NOMO-1 (cell line): ENCODE data around the gene PTPRF.

ENCODE experiments used
- DNase-seq, 2 experiments: peaks; one replicate each; lab custom pipeline; 2025; ENCODE audit not compliant: unreplicated experiment in 2 of 2; lab: John Stamatoyannopoulos, UW

PTPRF gene

DNA sequence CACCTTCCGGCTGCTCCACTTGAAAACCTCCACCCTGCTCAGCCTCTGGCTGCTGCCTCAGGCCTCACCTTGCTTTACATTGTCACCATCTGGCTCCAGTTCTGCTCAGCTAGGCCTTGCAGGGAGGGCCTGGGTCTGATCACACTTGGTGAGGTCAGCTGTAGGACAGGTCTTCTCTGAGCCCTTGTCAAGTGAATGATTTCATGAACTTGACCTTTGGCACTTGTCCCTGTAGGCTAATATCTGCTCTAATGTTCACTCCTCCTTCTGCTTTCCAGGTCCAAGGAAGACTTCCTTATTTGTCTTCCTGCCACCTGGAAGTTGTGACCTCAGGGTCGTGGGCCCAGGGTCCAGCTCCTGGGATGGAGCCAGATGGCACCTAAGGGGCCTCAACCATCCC, 41.4 kb downstream of the PTPRF start:
- DNase-seq, result no peak

DNA sequence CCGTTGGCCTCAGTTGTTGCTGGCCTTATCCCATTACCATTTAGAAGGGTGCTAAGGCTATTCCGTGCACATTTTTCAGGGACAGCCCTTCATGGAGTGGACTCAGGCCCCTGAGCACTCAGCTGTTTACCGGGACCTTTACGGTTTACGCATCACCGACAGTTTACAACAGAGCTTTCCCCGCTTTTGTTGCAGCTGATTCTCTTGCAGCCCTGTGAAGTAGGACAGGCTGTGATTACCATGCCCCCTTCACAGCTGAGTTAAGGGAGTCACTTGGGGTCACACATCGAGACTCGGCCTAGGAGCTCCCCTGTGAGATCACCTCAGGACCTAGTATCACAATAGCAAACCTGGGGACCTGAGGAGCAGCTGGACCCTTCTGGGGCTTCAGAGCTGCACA, 41.9 kb downstream of the PTPRF start:
- DNase-seq, result no peak

DNA sequence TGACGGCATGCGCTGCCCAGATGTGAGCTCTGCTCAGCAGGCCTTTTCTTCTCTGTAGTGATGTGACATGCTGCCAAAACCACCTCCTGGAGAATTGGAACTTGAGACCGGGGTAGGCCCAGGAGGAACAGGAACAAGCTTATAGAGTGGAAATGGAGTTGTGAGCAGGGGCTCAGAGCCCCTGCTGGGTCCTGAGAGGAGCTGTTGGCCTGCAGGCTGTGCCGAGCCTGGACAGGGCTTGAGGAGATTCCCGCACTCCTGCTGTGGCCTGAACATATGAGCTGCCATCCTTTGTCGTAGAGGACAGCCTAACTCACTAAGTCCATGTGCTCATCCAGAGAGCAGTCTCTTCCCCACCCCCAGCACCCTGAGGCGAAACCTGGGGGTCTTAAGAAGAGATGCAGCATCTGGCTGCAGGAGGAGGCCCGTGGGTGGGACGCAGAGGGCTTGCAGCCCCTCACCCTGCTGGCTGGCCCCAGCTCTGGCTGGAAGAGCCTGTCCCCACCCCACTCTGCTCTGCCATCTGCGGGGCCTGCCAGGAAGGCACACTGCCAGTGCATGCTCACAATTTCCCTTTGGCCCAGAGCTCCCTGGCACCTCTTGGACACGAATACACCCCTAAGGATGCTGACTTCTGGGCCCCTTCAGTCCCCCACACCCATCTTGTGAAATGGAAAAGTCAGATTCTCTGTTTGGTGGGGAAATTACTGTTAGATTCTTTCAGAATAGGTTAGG, 42.5 kb downstream of the PTPRF start:
- DNase-seq, result no peak

DNA sequence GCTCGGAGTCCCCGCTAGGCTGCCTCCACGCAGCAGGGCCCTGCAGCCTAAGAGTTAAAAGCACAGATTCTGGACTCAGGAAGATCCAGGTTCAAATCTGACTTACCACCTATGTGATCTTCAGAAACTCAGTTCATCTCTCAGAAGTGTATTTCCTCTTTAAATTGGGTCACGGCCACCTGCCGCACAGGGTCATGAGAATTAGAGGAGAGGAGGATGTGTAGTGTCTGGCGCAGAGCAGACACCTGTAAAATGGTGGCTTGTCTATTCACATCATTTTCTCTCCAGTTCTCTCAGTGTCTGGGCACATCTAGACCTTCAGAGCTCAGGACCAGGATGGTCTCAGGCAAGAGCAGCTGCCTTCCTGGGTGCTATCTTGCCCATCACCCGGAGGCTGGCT, 45.8 kb downstream of the PTPRF start:
- DNase-seq, result no peak

DNA sequence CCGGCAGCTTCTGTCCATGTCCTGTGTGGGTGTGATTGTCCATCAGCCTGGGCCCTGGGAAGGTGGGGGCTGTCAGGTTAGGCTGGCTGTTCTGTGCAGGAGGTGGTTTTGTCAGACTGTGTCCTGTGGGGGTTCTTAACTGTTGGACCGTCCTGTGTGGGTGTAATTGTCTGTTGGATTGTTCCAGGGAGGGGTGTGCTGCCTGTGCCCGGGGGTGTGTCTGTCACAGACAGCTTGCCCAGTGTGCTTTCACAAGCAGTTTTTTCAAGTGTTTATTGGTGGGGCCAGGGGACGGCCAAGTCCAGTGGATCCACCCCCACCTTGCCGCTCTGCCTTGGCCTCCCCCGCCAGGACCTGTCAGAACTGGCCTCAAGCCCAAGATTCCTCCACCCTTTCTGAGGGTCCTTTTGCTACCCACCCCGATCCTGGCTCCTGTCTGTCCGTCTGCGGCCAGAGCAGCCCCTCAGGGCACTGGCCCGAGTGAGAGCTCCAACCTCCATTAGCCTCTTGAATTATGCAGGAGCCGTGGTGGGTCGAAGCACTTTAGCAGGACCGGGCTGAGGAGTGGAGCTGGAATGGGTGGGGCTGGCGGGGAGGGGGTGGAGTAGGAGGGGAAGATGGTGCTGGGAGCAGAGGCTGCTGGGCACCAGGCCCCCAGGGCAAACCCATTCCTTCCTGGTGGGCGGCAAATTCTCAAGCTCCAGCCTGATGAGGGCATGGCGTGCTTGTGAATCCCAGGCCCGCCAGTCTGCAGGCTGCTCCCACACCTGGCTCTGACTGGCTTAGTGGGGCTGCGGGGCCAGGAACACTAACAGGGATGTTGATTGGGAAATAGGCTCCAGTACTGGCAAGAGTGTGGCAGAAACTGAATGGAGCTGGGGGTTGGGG, 47.2 kb downstream of the PTPRF start:
- DNase-seq, result no peak

DNA sequence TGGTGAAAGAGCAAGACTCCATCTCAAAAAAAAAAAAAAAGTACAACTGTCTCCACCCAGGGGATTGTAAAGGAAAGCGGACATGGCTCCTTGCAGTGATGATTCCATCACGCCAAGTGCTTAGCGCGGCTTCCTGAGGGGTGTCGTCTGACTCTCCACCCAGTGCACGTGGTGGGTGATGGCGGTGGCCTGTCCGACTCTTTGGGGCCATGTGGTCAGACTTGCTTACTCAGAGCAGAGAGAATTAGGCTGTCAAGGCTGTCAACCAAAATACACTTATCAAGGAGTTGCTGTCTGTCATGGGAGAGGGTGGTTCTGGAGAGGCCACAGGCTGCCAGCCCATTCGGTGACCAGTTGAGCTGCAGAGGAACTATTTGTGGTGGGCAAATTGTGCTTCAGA, 49.4 kb downstream of the PTPRF start:
- no peak for DNase-seq

DNA sequence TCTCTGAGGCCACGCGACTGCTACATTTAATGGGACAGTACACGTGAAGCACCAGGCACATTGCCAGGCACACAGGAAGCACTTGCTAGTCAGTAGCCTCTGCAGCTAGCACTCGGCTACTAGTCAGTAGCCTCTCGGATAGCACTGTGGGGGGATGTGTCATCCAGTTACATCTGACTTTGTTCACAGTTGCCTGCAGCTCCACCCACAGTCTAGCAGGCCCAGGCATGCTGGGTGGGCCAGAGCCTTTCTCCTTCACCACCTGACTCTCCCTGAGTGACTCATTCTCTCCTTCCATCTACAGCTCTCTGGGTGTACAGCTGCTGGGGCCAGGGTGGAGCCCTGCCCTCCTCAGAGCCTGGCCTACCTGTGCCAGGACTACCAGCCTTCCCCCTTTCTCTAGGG, 51.5 kb downstream of the PTPRF start:
- DNase-seq, result peak; percentile 39 to 42

DNA sequence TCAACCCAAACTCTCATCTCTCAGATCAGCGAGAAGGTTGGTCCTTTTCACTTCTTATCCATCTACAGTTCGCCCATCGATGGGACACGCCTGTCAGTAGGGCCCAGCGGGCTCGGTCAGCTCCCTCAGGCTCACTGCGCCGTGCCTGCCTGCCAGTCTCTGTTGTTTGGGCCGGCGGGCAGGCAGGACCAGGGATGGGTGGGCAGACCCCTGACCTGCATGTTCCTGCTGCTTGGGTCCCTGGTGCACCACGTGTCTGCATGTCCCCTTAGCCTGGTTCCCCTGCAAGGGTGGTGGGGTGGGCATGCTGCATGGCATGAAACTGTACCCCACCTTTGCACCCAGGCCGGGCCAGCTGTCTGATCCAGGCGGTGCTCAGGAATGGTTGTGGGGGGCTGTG, 52.4 kb downstream of the PTPRF start:
- DNase-seq, result no peak

DNA sequence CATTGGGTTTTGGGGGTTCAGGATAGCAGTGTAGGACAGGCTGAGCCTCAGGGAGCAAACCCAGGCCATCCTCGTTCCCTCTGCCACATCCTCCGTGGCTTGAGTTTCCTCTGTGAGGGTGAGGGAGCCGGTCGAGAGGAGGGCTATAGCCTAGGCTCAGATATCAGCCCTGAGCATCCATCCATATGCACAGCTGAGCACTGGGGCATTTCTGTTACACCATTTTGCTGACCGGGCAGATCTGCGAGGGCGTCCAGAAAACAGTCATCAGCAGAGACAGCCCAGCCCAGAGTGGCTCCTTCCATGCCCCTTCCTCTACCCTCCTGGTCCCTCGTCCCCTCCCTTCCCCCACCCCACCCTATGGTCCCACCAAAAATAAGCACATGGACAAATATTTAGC, 53.5 kb downstream of the PTPRF start:
- DNase-seq, result no peak

DNA sequence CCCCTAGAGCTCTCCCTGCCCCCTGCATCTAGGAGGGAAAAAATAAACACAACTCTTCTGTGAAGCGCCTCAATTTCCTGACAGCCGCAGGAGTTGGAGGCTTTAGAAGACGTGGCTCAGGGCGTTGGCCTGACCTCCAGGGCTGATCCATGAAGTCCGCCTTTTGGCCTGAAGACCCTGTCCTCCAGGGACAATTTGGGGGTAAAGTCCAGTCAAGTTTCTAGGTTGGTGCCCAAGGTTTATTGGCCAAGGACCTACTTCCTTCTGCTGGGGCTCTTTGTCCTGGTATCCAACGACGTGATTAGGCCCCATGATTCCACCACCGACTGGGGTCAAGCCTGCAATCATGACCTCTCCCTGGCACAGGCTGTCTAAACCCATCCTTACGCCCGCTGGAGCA, 54.9 kb downstream of the PTPRF start:
- no peak for DNase-seq

DNA sequence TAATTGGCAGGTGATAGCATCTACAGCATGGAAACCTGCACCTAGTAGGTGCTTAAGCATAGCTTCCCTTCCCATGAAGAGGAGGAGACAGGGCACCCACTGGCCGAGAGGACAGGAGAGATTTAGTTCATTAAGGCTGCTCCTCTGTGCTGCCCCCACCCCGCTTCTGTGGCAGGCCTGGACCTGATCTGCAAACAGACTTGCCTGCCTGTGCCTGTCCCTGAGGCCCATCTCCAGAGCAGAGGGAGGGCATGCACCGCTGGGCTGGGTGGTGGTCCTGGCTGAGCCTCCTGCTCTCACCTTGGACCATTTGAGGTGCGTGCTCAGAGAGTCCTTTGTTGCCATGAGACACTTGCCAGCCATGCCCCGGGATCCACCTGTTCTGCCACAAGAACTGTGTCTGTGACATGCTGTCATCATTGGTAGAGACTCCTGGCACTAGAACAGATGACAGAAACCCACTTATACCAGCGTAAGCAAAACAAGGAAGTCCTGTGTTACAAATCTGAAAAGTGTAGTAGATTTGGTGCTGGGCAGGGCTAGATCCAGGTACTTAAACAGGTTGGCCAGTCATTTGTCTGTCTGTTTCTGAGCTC, 55.6 kb downstream of the PTPRF start:
- DNase-seq, result no peak

DNA sequence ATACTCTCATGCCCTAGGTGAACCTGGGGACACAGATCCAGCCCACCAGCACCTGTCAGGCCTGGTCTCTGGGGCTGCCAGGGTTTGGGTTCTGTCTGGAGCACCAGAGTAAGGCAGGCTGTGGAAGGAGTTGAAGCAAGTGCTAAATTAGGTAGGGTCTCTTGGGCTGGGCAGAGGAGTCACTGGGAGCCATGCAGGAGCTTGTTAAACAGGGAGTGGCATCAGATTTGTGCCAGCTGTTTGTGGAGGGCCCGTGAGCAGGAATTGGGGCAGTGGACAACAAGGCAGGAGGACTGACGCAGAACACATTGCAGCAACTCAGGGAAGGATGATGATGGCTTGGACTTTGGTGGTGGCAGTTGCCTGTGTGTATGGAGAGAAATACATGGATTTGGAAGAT, 56.3 kb downstream of the PTPRF start:
- no peak for DNase-seq

DNA sequence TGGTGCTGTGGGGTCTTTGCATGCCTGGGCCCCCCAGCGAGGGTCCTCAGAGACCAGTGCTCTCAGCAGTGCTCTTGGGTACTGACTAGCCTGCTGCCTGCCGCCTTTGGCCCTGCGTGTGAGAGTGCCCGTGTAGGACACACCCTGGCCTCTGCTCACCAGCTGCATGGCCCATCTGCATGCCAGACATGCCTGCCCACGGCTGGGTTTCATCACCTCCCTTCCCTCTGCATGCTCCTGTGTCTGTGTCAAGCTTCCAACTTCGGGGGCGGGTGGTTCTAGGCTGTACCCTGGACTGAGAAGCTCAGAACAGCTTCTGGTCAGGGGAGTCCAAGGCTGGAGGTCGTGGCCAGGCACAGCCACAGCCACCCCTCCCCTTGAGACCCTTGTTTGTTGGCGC, 56.9 kb downstream of the PTPRF start:
- no peak for DNase-seq

DNA sequence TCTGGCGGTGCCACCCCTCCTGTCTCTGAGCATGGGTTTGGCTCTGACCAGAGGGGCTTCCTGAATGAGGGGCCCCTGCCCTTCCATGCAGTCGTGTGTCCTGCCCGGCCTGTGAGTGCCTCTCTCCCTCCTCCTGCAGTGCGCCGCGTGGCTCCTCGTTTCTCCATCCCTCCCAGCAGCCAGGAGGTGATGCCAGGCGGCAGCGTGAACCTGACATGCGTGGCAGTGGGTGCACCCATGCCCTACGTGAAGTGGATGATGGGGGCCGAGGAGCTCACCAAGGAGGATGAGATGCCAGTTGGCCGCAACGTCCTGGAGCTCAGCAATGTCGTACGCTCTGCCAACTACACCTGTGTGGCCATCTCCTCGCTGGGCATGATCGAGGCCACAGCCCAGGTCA, 57.9 kb downstream of the PTPRF start:
- no peak for DNase-seq

DNA sequence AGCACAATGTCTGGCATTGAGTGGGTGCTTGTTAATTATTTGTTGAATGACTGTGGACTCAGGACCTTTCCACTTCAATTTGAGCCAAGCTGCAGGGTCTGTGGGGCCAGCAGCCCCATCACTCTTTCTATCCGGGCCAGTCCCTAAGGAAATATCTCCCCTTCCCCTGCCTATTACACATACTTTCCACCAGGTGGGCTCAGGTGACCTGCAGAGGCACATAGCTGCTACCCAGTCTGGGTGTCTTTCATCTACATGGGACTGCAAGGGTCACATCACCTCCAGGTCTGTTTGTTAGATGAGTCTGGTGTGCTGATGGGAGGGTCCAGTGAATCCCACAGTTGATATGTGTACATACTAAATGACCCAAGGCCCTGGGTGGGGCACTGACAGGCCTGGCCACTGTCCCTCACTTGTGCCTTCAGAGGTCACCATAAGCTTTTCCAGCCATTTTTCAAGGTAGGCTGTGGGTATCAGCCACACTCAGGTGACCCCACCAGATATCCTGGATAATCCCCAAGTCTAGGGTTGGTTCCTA, 59.8 kb downstream of the PTPRF start:
- no peak for DNase-seq

DNA sequence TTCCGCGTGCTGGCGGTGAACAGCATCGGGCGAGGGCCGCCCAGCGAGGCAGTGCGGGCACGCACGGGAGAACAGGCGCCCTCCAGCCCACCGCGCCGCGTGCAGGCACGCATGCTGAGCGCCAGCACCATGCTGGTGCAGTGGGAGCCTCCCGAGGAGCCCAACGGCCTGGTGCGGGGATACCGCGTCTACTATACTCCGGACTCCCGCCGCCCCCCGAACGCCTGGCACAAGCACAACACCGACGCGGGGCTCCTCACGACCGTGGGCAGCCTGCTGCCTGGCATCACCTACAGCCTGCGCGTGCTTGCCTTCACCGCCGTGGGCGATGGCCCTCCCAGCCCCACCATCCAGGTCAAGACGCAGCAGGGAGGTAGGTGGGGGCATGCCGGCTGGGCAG, 60.5 kb downstream of the PTPRF start:
- DNase-seq, result no peak

DNA sequence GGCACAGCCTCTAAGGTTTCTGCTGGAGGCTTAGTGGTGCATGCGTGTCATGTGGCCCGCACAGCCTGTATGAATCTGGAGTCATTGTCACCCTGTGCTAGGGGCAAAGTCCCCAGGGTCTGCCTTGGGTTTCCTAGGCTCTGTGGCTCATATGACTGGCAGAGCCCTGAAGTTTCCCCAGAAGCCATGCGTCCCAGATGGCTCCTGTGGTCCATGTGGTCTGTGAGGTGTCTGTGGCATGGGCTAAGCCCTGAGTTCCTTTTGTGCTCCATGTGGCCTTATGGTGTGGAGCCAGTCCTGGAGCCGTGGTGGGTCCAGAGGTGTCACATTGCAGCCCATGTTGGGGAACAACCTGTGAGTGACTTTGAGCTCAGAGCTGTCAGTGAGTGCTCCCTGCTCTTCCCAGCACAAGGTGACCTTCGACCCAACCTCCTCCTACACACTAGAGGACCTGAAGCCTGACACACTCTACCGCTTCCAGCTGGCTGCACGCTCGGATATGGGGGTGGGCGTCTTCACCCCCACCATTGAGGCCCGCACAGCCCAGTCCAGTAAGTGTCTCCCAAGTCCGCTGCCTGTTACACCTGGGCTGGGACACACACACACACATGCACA, 61.5 kb downstream of the PTPRF start:
- DNase-seq, result no peak

DNA sequence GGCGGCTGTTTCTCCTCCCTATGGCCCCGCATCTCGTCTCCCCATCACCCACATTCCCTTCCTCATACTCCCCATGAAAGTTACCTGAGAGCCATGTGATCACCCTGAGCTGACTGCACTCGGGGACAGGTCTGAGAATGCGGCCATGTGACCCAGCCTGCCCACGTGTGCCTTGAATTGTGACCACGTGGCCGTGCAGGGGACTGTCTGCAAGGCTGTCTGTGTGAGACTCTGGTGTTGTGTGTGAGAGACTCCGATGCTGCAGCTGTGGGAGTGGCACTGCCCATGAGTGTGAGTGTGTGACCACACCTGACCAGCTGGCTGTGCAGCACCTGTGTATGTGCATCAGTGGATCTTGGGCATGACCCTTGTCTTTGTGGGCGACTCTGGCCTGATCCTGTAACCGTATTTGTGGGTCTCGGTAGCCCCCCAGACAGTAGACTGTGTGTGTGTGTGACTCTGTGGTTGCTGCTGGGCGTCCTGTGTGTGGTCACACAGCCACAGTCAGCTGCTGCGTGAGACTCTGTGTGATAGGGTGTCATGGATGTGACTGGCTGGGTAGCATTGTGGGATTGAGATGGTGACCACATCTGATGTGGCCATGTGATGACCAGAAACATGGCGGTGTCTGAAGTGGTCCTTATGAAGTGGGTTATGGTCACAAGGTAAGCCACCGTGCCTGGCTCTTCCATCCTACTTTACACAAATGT, 62.4 kb downstream of the PTPRF start:
- DNase-seq, result no peak

DNA sequence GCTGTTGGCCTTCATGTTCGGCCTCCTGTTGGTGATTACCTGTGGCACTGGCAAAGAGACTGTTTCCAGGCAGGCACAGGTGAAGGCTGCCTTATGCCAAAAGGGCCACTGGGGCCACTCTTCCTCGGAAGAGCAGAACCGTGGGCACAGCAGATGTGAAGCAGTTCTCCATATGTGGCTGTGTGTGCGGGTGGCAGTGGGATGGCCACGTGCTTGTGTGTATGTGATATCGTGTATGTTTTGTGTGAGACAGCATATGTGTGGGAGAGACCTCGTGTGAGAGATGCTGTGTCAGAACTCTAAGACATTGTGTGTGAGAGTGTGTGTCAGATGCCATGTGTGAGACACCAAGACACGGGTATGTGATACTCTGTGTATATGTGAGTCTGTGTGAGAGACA, 65.9 kb downstream of the PTPRF start:
- no peak for DNase-seq

DNA sequence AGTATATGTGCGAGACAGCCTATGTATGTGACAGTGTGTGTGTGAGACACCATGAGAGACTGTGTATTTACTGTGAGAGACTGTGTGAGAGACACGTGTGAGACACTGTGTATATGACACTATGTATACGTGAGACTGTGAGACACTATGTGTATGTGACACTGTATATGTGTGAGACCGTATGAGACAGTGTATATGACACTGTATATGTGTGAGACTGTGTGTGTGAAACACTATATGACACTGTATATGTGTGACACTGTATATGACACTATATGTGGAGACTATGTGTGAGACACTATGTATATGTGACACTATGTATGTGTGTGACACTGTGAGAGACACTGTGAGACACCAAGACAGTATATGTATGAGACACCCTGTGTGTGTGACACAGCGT, 66.3 kb downstream of the PTPRF start:
- no peak for DNase-seq

DNA sequence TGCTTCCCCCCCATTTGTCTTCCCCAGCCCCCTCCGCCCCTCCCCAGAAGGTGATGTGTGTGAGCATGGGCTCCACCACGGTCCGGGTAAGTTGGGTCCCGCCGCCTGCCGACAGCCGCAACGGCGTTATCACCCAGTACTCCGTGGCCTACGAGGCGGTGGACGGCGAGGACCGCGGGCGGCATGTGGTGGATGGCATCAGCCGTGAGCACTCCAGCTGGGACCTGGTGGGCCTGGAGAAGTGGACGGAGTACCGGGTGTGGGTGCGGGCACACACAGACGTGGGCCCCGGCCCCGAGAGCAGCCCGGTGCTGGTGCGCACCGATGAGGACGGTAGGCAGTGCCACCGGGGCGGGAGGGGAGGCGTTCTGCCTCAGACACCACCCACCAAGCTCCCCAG, 67.0 kb downstream of the PTPRF start:
- no peak for DNase-seq
